HG03575 (cell line): ENCODE measurements around the gene CHAF1B.
"Not testable (repeated sequence)": the region's sequence is repeated elsewhere in the genome, so short reads cannot be mapped to it uniquely, and the experiment has no call there.

Source experiments
- ATAC-seq: cut with Tn5 transposase; IDR thresholded peaks from one replicate; pipeline ENCODE4 v1.9.1; 2021; ENCODE audit not compliant: unreplicated experiment, insufficient number of reproducible peaks, low FRiP score; ENCODE audit errors: extremely low read depth

CHAF1B gene

DNA sequence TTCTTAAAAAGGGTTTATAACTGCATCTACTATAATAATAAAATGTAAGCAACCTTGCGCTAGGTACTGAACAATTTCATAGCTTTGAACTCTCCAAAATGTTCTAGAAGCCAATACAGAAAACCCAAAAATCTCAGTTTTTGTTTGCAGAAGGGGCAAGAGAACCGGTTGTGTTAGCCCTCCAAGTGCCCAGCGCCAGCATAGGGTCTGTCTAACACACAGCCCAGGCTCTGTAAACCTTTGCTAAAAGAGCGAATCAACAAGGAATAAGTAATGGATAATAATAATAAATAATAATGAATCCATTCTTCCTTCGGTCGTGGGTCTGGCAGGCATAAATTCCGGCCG is 333 bp upstream of the CHAF1B start:
- no peak for ATAC-seq

DNA sequence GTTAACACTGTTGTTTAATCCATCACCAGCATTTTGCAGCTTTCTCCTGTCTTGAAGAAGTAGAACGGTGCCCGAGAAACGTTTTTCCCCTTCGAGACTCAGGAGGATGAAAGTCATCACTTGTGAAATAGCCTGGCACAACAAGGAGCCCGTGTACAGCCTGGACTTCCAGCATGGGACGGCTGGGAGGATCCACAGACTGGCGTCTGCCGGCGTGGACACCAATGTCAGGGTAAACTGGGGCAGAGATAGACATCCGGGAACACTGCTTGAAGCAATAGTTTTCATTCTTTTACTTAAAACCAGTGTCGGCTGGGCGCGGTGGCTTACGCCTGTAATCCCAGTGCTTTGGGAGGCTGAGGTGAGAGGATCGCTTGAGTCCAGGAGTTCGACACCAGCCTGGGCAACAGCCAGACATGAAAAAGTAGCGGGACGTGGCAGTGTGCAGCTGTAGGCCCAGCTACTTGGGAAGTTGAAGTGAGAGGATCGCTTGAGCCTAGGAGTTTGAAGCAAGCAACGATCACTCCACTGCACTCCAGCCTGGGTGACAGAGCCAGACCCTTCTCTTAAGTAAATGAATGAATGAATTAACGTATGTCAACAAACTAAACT is 945 bp downstream of the CHAF1B start:
- no peak for ATAC-seq

GRCh38 chr21:36388096-36388495 is 2.9 kb downstream of the CHAF1B start:
- ATAC-seq = no peak

- no peak for ATAC-seq
These were observed 3.6 kb downstream of the CHAF1B start for GRCh38 chr21:36388835-36389234.

GRCh38 chr21:36391649-36392048 is 6.5 kb downstream of the CHAF1B start:
- not testable (repeated sequence) for ATAC-seq

GRCh38 chr21:36395353-36396111 is 10.3 kb downstream of the CHAF1B start:
- ATAC-seq = no peak

- ATAC-seq = no peak
These were observed 11.1 kb downstream of the CHAF1B start for GRCh38 chr21:36396325-36396724.

DNA sequence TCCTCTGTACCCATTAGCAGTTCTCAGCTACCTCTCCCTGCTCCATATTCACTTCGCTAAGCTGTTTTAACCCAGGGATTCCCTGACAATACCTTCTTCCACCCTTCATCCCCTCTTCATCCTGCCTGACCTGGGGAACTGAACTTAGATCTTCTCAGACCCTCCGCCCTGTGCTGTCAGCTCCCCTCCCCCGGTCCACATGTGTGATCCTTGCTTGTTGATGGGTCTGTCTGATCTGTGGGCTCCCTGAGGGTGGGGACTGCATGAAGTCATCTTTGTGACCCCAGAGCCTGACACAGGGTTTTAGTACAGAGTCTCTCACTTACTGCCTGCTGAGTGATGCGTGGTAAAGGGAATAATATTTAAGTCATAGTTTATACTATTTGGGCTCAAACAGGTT is 11.8 kb downstream of the CHAF1B start:
- no peak for ATAC-seq

GRCh38 chr21:36397606-36398005 is 12.4 kb downstream of the CHAF1B start:
- ATAC-seq = no peak

GRCh38 chr21:36399736-36400135 is 14.5 kb downstream of the CHAF1B start:
- not testable (repeated sequence) for ATAC-seq

GRCh38 chr21:36400719-36401118 is 15.5 kb downstream of the CHAF1B start:
- ATAC-seq = no peak

DNA sequence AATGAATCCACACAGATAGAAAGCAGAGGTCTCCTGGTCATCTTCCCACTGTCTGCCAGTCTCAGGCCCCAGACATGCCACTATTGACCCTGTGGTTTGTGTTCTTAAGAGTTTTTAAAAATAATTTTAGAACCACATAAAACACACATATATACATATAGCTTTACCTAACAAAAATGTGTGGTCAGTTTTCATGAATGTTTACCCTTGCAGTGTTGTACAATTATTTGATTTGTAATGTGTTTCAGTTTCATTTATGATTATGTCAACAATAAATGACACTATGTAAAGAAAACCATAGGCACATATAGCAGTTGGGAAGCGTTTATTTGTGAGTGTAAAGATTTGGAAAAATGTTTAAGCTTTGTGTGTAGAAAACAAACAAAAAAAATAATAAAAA is 17.1 kb downstream of the CHAF1B start:
- no peak for ATAC-seq

DNA sequence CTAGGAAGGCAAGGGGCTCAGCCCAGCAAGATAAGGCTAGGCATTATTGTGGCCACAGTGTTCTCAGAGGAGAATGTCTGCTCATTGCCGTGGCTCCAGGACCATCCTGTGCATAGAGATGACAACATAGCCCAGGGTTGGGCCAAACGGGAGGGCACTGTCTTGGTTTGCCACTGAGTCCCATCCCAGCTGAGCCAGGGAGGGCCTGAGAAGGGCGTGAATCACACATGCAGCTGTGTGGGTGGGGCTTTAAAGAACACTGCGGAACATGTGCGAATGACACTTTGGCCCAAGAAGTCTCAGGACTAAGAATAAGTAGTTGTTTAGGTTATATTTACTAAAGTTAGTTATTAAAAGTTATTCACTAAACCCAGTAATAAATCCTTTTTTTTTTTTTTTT is 18.5 kb downstream of the CHAF1B start:
- no peak for ATAC-seq

DNA sequence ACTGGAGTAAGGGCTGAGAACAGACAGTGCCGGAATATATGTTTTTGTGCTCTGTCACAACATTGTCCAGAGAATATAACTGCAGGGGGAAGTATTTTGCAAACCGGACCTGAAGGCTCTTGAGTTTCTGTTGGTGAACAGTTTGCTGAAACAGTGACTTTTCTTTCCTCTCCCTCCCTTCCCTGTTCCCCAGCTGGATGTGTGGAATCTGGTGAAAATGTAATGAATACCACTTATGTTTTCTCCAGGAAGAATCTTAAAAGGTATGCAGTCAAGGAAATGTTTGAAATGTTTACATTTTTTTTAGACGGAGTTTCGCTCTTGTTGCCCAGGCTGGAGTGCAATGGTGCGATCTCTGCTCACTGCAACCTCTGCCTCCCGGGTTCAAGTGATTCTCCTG is 23.4 kb downstream of the CHAF1B start:
- no peak for ATAC-seq

DNA sequence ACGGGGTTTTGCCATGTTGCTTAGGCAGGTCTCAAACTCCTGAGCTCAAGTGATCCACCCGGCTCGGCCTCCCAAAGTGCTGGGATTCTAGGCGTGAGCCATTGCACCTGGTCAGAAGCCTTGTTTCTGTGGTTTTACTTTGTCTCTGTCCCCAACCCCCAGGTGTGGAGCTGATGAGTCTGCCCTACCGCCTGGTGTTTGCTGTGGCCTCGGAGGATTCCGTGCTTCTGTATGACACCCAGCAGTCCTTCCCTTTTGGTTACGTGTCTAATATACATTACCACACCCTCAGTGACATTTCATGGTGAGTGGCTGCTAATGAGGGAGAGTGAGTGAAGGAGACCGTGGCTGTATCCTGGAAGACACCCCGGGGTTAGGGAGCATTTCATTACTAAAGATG is 26.1 kb downstream of the CHAF1B start:
- no peak for ATAC-seq

DNA sequence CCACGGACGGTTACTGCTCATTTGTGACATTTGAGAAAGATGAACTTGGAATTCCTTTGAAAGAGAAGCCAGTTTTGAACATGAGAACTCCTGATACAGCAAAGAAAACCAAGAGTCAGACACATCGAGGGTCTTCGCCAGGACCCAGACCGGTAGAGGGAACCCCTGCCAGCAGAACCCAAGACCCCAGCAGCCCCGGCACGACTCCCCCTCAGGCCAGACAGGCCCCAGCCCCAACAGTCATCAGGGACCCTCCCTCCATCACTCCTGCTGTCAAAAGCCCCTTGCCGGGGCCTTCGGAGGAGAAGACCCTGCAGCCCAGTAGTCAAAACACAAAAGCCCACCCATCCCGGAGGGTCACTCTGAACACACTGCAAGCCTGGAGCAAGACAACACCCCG is 27.7 kb downstream of the CHAF1B start:
- no peak for ATAC-seq

GRCh38 chr21:36415375-36415774 is 30.2 kb downstream of the CHAF1B start:
- ATAC-seq = no peak

DNA sequence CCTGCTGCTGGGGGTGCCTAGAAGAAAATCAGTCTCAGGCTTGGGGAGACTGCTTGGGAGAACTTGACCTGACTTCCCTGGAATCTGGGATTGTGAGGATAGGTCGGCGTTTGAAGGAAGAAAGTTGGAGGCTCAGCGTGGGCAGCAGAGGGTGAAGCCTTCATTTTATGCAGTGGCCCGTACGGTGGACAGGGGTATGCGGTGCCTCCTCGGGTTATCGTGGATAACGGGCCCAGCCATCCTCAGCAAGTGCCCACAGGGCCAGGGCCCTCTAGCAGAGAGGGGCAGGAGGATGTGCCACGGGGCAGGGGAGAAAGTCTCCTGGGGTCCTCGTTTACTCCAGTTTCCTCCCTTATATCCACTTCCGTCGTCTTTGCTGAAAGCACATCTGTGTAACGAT is 34.0 kb downstream of the CHAF1B start:
- ATAC-seq = no peak

GRCh38 chr21:36419996-36420395 is 34.8 kb downstream of the CHAF1B start:
- ATAC-seq = no peak

GRCh38 chr21:36420571-36421339 is 35.6 kb downstream of the CHAF1B start:
- no peak for ATAC-seq
